ENCODE data around the gene TLE5.
"Not testable (repeated sequence)": the region's sequence is repeated elsewhere in the genome, so short reads cannot be mapped to it uniquely, and the experiment has no call there.

The TLE5 gene

DNA sequence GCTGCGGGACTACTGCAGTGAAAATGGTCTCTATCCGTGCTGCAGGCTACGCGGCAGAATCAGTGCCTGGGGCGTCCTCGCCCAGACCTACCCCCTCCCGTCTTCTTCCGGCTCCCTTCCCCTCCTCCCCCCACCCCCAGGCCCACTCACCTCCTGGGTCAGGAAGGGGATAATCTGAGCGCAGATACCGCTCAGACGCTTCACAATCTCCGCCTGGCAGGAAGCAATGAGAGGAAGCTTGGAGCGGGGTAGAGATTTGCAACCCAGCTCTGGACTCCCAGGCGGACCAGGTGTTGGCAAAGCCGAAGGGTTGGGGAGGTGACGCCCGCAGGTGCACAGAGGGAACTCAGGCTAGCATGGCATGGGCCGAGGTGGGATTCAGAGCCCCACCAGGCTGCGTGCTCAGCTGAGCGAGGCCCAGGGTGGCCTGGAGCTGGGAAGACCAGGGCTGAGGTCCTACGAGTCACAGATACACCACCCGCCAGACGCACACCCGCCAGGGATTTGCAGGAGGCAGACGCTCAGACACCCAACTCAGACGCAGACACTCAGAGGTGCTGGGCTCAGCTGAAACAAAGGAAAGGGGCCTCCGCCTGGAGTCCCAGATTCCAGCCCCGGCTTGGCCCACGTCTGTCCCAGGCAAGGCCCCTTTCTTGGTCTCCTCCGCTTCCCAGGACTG is 37.3 kb downstream of the TLE5 start:
- DNase-seq (ENCODE audit: insufficient read length, low spot score) = no peak
- no peak for TF ChIP-seq POLR2A (IDR thresholded peaks at IDR 0.05; ENCODE audit: low read depth, low read length)
- no peak for FAIRE-seq

GRCh38 chr19:3024509-3024869 is 37.8 kb downstream of the TLE5 start:
- no peak for TF ChIP-seq POLR2A (IDR thresholded peaks at IDR 0.05; ENCODE audit: low read depth, low read length)
- no peak for FAIRE-seq
- no peak for DNase-seq (ENCODE audit: insufficient read length, low spot score)

DNA sequence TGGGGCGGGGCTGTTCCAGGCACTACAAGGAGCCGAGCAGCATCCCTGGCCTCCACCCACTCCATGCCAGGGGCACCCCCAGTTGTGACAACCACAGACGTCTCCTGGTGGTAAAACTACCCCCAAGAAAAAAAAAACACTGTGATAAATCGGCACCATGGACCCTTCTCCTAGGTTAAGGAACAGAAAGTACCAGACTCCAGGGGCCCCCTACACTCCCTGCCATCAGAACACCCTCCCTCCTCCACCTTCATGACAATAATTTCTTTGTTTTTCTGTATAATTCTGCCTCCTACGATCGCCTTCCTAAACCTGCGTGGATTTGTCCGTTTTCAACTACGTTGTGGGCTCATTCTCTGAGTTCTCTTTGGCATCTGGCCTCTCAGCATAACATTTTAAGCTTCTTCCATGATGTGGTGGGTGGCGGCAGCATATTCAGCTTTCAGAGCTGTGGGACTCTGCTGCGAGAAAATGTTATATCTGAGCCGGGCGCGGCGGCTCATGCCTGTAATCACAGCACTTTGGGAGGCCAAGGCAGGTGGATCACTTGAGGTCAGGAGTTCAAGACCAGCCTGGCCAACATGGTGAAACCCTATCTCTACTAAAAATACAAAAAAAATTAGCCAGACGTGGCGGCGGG is 41.9 kb downstream of the TLE5 start:
- no peak for FAIRE-seq
- DNase-seq (ENCODE audit: insufficient read length, low spot score) = no peak
- no peak for TF ChIP-seq POLR2A (IDR thresholded peaks at IDR 0.05; ENCODE audit: low read depth, low read length)

DNA sequence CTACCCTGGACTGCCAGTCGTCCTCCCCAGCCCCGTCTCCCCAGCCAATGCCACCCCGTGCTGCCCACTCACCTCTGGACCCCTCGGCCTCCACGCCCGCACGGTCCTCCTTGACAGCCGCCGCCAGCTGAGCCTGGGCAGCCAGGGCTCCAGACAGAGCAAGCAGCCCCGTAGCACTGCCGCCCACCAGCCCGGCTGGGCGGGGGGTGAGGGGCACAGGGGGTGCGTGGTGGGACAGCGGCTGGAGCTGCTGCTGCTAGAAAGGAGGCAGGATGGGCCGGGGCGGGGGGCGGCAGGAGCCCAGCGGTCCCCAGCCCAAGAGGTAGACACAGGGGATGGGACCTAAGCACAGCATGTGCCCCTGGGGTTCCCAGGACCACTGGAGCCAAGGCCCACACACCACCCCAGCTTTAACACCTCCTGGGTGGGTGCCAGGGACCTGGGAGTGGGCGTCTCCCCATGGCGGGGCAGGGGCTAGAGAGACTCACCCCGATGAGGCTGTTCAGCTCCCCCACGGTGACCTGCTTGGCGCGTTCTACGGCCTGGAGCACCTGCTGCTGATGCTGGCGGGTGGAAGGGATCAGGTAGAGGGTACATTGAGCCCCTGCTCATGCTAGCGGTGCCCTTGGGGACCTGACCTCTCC is 43.0 kb downstream of the TLE5 start:
- TF ChIP-seq POLR2A (IDR thresholded peaks at IDR 0.05; ENCODE audit: low read depth, low read length) = no peak
- no peak for DNase-seq (ENCODE audit: insufficient read length, low spot score)
- no peak for FAIRE-seq

GRCh38 chr19:3017923-3018322 is 44.4 kb downstream of the TLE5 start:
- FAIRE-seq (no peak), DNase-seq (ENCODE audit: insufficient read length, low spot score) (no peak)
- no peak for TF ChIP-seq POLR2A (IDR thresholded peaks at IDR 0.05; ENCODE audit: low read depth, low read length)

DNA sequence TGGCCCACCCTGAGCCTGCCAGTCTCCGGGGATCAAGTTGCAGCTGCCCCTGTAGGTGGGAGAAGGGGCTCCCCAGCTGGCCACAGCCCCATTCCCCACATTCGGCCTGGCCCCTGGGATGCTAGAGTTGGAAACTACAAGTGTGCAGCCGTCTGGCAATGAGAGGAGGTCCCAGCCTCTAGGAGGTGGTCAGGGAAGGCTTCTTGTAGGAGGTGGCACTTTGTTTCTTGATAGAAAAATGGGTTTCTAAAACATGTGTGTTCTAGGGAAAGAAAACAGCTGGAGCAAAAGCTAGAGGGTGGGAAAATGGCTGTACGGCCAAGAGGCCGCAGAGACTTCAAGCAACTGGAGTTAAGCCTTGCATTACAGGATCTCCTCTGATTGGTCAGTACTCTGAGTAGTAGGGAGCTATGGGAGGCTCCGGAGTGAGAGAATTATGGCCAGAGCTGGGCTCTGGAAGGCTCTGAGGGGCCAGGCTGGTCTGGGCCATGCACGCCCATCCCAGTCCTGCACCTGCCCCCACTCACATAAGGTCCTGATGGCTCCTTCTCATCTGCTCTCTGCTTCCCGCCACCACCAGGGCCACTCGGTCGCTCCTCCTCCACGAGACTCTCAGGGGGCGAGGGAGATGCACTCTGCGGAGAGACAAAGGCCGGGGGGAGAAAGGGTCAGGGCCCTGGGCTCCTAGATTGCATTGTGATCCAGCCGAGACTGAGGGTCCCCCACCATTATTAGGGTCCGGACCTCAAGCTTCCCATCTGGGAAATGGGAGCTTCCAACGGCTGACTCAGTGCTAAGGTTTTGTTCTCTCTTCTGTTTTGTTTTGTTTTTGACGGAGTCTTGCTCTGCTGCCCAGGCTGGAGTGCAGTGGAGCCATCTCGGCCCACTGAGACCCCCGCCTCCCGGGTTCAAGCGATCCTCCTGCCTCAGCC is 46.9 kb downstream of the TLE5 start:
- no peak for FAIRE-seq
- no peak for DNase-seq (ENCODE audit: insufficient read length, low spot score)
- no peak for TF ChIP-seq POLR2A (IDR thresholded peaks at IDR 0.05; ENCODE audit: low read depth, low read length)

- FAIRE-seq (no peak), DNase-seq (ENCODE audit: insufficient read length, low spot score) (no peak)
- TF ChIP-seq POLR2A (IDR thresholded peaks at IDR 0.05; ENCODE audit: low read depth, low read length) = no peak
Measured at GRCh38 chr19:3014135-3014534, 48.2 kb downstream of the TLE5 start.

DNA sequence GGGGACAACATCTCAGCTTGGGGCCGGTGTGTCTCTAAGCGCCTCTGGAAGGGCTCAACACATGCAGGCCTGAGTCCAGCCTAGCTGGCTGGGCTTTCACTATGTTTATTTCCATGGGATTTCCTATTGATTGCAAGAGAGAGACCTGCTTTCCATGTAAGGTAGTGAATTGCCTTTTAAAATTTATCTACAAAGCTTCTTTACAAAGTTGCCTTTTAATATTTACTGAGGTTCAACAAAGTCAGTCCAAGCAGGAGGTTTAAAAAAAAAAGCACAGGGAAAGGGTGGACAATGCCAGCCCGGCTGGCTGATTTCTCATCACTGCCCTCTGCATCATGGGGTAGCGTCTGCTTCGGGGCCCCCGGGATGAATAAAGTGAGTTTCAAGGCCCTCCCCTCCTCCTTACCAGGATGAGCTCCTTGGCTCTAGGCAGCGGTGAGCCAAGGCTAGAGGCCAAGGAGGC is 49.0 kb downstream of the TLE5 start:
- DNase-seq (ENCODE audit: insufficient read length, low spot score) = no peak
- FAIRE-seq = no peak
- no peak for TF ChIP-seq POLR2A (IDR thresholded peaks at IDR 0.05; ENCODE audit: low read depth, low read length)

- no peak for FAIRE-seq
- DNase-seq (ENCODE audit: insufficient read length, low spot score) = no peak
- no peak for TF ChIP-seq POLR2A (IDR thresholded peaks at IDR 0.05; ENCODE audit: low read depth, low read length)
Measured at GRCh38 chr19:3012621-3013262, 49.6 kb downstream of the TLE5 start.

DNA sequence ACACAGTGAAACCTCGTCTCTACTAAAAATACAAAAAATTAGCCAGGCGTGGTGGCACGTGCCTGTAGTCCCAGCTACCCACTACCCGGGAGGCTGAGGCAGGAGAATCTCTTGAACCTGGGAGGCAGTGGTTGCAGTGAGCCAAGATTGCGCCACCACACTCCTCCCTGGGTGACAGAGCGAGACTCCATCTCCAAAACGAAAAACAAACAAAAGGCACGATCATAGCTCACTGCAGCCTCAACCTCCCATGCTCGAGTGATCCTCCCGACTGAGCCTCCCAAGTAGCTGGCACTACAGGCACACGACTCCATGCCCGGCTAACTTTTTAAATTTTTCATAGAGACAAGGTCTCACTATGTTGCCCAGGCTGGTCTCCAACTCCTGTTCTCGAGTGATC is 50.2 kb downstream of the TLE5 start:
- FAIRE-seq; DNase-seq (ENCODE audit: insufficient read length, low spot score): not testable (repeated sequence)

DNA sequence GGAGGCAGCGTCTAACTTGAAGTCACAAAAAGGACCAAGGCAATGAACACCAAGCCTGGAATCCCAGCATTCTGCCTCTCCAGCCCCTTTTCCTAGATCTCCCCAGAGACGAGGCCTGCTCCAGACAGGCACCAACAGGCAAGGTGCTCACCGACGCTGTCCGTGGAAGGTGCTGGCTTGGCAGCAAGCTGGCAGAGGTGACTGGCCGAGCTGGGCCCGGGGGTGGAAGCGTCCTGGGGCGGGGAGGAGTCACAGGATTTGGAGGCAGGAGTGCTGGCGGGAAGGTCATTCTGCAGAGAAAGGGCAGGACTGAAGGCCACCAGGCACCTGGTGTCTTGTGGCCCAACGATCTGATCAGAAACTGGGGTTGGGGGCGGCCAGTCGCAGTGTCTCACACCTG is 51.4 kb downstream of the TLE5 start:
- FAIRE-seq (no peak), DNase-seq (ENCODE audit: insufficient read length, low spot score) (no peak)
- no peak for TF ChIP-seq POLR2A (IDR thresholded peaks at IDR 0.05; ENCODE audit: low read depth, low read length)

GRCh38 chr19:3008994-3009393 is 53.3 kb downstream of the TLE5 start:
- no peak for FAIRE-seq
- TF ChIP-seq POLR2A (IDR thresholded peaks at IDR 0.05; ENCODE audit: low read depth, low read length) = no peak
- DNase-seq (ENCODE audit: insufficient read length, low spot score) = no peak

DNA sequence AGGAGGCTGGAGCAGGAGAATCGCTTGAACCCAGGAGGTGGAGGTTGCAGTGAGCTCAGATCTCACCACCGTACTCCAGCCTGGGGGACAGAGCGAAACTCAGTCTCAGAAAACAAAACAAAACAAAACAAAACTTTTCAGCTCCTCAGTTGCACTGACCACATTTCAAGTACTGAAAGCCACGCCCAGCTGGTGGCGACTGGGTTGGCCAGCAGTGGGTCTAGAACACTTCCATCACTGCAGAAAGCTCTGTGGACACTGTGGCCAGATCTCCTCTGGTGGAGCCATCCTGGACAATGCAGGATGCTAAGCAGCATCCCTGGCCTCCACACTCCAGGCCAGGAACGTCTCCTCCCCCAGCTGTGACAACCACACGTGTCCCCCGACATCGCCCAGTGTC is 54.3 kb downstream of the TLE5 start:
- TF ChIP-seq POLR2A (IDR thresholded peaks at IDR 0.05; ENCODE audit: low read depth, low read length) = no peak
- no peak for DNase-seq (ENCODE audit: insufficient read length, low spot score)
- FAIRE-seq = no peak
